ENCODE measurements around the gene MAN1C1.

Gene MAN1C1

GRCh38 chr1:25821112-25821476, 204.5 kb downstream of the MAN1C1 start:
- peak overlapping the region; percentile 96 for H3K4me3 ChIP-seq (ENCODE audit: low read depth, low read length)
- TF ChIP-seq, protein P1, sequence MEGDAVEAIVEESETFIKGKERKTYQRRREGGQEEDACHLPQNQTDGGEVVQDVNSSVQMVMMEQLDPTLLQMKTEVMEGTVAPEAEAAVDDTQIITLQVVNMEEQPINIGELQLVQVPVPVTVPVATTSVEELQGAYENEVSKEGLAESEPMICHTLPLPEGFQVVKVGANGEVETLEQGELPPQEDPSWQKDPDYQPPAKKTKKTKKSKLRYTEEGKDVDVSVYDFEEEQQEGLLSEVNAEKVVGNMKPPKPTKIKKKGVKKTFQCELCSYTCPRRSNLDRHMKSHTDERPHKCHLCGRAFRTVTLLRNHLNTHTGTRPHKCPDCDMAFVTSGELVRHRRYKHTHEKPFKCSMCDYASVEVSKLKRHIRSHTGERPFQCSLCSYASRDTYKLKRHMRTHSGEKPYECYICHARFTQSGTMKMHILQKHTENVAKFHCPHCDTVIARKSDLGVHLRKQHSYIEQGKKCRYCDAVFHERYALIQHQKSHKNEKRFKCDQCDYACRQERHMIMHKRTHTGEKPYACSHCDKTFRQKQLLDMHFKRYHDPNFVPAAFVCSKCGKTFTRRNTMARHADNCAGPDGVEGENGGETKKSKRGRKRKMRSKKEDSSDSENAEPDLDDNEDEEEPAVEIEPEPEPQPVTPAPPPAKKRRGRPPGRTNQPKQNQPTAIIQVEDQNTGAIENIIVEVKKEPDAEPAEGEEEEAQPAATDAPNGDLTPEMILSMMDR (IDR thresholded peaks at IDR 0.05; ENCODE audit: borderline replicate concordance, insufficient read depth, low read depth, low read length), result no peak

- no peak overlapping the region for H3K4me3 ChIP-seq (ENCODE audit: low read depth, low read length)
- TF ChIP-seq, protein P1 (IDR thresholded peaks at IDR 0.05; ENCODE audit: borderline replicate concordance, insufficient read depth, low read depth, low read length), result no peak
Measured at GRCh38 chr1:25821630-25822091, 205.1 kb downstream of the MAN1C1 start.

GRCh38 chr1:25825605-25826004, 209.0 kb downstream of the MAN1C1 start:
- TF ChIP-seq, protein P1 (IDR thresholded peaks at IDR 0.05; ENCODE audit: borderline replicate concordance, insufficient read depth, low read depth, low read length), result no peak
- H3K4me3 ChIP-seq (ENCODE audit: low read depth, low read length), result no peak overlapping the region

DNA sequence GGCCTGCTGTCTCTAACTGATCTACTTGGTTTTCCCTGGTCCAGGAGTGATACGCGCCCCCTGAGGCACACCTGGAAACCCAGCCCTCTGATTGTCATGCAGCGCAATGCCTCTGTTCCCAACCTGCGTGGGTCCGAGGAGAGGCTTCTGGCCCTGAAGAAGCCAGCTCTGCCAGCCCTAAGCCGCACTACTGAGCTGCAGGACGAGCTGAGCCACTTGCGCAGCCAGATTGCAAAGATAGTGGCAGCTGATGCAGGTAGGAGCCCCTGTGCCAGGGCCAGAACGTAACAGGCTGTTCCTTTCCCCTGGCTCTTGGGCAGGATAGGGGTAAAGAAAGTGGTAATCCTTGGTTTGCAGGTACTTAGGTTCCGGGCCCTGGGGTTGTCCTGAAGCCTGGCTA, 210.0 kb downstream of the MAN1C1 start:
- H3K4me3 ChIP-seq (ENCODE audit: low read depth, low read length), result no peak overlapping the region
- TF ChIP-seq, protein P1 (IDR thresholded peaks at IDR 0.05; ENCODE audit: borderline replicate concordance, insufficient read depth, low read depth, low read length), result no peak

GRCh38 chr1:25828491-25828890, 211.9 kb downstream of the MAN1C1 start:
- TF ChIP-seq, protein P1 (IDR thresholded peaks at IDR 0.05; ENCODE audit: borderline replicate concordance, insufficient read depth, low read depth, low read length), result no peak

GRCh38 chr1:25829046-25829445, 212.5 kb downstream of the MAN1C1 start:
- no peak overlapping the region for H3K4me3 ChIP-seq (ENCODE audit: low read depth, low read length)
- TF ChIP-seq, protein P1 (IDR thresholded peaks at IDR 0.05; ENCODE audit: borderline replicate concordance, insufficient read depth, low read depth, low read length), result no peak

More at GRCh38 chr1:25828491-25828890, 211.9 kb downstream of the MAN1C1 start:
- H3K4me3 ChIP-seq (ENCODE audit: low read depth, low read length), result no peak overlapping the region

DNA sequence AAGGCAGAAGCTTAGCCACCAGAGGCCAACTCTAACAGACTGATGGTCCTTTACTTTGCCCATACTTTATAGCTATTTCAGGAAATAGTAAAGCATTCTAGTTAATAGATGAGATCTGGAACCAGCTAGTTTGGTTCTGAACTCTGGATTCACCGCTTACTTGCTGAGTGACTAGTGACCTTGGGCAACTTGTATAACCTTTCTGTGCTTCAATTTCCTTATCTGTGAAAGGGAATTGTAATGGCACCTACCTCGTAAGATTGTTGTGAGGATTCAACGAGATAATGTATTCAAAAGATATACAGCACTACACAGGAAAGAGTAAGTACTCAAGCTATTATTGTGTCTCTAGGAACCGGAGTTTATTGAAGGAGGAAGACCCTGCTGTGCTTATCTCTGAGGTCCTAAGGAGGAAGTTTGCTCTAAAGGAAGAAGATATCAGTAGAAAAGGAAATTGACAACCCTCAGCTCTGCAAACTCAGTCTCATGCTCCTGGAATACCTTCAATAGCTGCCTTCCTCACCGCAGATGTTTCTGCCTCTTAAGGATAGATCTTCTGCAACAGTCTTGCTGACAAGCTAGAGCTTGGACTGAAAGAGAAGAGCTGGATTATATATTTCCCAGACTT, 215.1 kb downstream of the MAN1C1 start:
- TF ChIP-seq, protein P1 (IDR thresholded peaks at IDR 0.05; ENCODE audit: borderline replicate concordance, insufficient read depth, low read depth, low read length), result no peak
- no peak overlapping the region for H3K4me3 ChIP-seq (ENCODE audit: low read depth, low read length)

Data from GM12875 (cell line).